Activated naive CD4-positive, alpha-beta T cell treated with anti-CD3 and anti-CD28 coated beads, Interleukin-2, amount 10 ng/mL, durations not matched to agents 7 days and 5 days (primary cell): ENCODE measurements around the gene STAB2.

ENCODE experiments used
- CTCF ChIA-PET: fragments of 350-600 bp; sonication (Branson Sonifier 250); formaldehyde crosslinking; loops from one replicate; lab custom pipeline; 2021; ENCODE audit warnings: antibody characterized with exemption; lab: Charles Lee
- DNase-seq: peaks from one replicate; pipeline ENCODE4 v3.0.0-alpha.2; 2020
- H3K27ac Mint-ChIP-seq: one replicate; pipeline ENCODE4 v1.8.0; 2021; ENCODE audit warnings: mild to moderate bottlenecking, moderate library complexity, mixed read lengths
- H3K27me3 Mint-ChIP-seq: one replicate; pipeline ENCODE4 v1.8.0; 2021; ENCODE audit warnings: mild to moderate bottlenecking, mixed read lengths
- H3K36me3 Mint-ChIP-seq: one replicate; pipeline ENCODE4 v1.8.0; 2021; ENCODE audit warnings: mixed read lengths
- H3K4me1 Mint-ChIP-seq: one replicate; pipeline ENCODE4 v1.8.0; 2021; ENCODE audit warnings: mixed read lengths
- H3K4me3 Mint-ChIP-seq: one replicate; pipeline ENCODE4 v1.8.0; 2021; ENCODE audit warnings: mild to moderate bottlenecking, moderate library complexity, mixed read lengths
- H3K9me3 Mint-ChIP-seq: one replicate; pipeline ENCODE4 v1.8.0; 2021; ENCODE audit warnings: mixed read lengths

STAB2 gene

DNA sequence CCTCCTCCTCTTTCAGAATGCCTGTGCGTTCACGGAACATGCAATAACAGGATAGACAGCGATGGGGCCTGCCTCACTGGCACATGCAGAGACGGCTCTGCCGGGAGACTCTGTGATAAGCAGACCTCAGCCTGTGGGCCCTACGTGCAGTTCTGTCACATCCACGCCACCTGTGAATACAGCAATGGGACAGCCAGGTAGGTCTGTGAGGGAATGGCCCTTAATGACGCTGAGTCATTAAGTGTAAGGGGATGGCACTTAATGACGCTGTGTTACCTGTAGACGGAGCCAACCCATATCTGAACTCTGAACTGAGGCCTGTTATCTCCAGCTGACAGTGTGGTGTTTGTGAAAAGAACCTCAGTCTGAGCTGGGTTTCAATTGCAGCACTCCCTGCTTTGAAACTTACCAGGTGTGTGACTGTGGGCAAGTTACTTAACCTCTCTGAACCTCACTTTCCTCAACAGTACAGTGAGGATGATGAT, 86.9 kb downstream of the STAB2 start:
- H3K9me3 Mint-ChIP-seq = no peaks in the 10 kb centered on the region
- CTCF ChIA-PET = no interaction called here
- no peak overlapping the region for H3K4me3 Mint-ChIP-seq
- no peaks in the 10 kb centered on the region for H3K27me3 Mint-ChIP-seq
- H3K27ac Mint-ChIP-seq = no peak overlapping the region
- no peaks in the 10 kb centered on the region for H3K36me3 Mint-ChIP-seq
- no peak for DNase-seq
- no peaks in the 10 kb centered on the region for H3K4me1 Mint-ChIP-seq

DNA sequence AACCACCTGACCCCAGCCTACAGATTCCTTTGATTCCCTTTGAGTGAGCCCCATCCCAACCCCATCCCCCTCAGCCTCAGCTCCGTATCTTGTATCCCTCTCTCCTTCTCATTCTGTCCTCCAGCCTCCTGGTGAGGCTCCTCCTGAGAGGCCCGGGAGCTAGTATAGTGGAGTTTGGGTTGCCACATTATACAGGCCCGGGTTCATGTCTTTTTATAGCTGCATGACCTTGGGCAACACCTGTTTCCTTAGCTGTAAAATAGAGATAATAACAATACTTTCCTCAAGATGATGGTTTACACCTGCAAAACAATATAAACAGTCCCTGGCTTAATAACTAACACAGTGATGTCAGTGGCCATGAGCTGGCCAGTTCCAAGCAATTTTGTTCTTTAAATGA, 89.8 kb downstream of the STAB2 start:
- Mint-ChIP-seq H3K27me3 (no peaks in the 10 kb centered on the region), H3K4me3 (no peak overlapping the region), H3K9me3 (no peaks in the 10 kb centered on the region), H3K4me1 (no peaks in the 10 kb centered on the region), H3K36me3 (no peaks in the 10 kb centered on the region), H3K27ac (no peak overlapping the region)
- CTCF ChIA-PET = no interaction called here
- no peak for DNase-seq

GRCh38 chr12:103677341-103677740, 90.3 kb downstream of the STAB2 start:
- DNase-seq = no peak
- Mint-ChIP-seq H3K27me3 (no peaks in the 10 kb centered on the region), H3K27ac (no peak overlapping the region), H3K36me3 (no peaks in the 10 kb centered on the region), H3K4me1 (no peaks in the 10 kb centered on the region), H3K9me3 (no peaks in the 10 kb centered on the region), H3K4me3 (no peak overlapping the region)
- CTCF ChIA-PET = no interaction called here

DNA sequence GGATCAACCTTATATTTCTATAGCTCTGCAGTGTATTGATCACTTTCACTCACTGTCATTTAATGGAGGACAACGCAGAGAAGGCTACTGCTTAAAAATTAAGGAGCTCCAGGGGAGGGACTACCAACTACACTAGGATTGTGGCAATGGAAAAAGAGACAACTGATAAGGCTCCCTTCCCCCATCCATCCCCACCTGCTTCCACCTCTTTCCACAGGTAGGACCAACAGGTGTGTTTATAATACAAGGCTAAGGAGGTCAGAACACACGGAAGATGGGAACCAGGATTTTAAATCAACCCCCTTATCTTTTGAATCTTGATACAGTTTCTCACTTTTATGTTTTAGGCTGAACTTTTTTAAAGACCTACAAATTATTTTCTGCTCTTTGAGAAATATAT, 90.8 kb downstream of the STAB2 start:
- Mint-ChIP-seq H3K27me3 (no peaks in the 10 kb centered on the region), H3K36me3 (no peaks in the 10 kb centered on the region), H3K4me3 (no peak overlapping the region), H3K4me1 (no peaks in the 10 kb centered on the region), H3K27ac (no peak overlapping the region), H3K9me3 (no peaks in the 10 kb centered on the region)
- DNase-seq = no peak
- CTCF ChIA-PET = no interaction called here

DNA sequence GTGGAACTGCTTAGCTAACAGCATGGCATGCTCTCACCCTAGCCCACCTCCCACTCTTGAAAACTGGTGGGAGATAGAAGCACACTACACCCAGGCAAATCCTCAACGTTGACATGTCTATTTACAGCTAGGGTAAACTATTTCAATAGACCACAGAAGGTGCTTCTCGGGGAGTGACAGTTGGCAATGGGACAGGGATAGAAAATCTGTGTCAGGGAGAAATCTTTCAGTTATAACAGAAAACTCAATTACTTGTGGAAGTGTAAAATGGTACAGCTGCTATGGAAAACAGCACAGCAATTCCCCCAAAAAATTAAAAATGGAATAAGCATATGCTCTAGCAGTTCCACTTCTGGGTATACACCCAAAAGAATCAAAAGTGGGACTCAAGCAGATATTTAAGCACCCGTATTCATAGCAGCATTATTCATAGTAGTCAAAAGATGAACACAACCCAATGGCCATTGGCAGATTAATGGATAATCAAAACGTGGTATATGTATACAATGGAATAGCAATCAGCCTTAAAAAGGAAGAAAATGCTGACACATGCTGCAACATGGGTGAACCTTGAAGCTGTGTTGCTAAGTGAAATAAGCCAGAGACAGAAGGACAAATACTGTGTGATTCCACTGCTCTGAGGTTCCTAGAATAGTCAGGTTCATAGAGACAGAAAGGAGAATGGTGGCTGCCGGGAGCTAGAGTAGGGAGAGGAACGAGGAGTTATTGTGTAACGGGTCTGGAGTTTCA, 92.5 kb downstream of the STAB2 start:
- H3K36me3 Mint-ChIP-seq = no peaks in the 10 kb centered on the region

GRCh38 chr12:103680591-103681141, 93.6 kb downstream of the STAB2 start:
- CTCF ChIA-PET = no interaction called here
- no peak for DNase-seq
- H3K9me3 Mint-ChIP-seq = no peaks in the 10 kb centered on the region
- H3K4me3 Mint-ChIP-seq = no peak overlapping the region
- no peak overlapping the region for H3K27ac Mint-ChIP-seq
- H3K4me1 Mint-ChIP-seq = no peaks in the 10 kb centered on the region
- H3K36me3 Mint-ChIP-seq = no peaks in the 10 kb centered on the region
- H3K27me3 Mint-ChIP-seq = no peaks in the 10 kb centered on the region

More for the DNA sequence above, 92.5 kb downstream of the STAB2 start:
- H3K27me3 Mint-ChIP-seq = no peaks in the 10 kb centered on the region
- H3K9me3 Mint-ChIP-seq = no peaks in the 10 kb centered on the region
- no peaks in the 10 kb centered on the region for H3K4me1 Mint-ChIP-seq
- no peak overlapping the region for H3K4me3 Mint-ChIP-seq
- H3K27ac Mint-ChIP-seq = no peak overlapping the region
- DNase-seq = no peak
- CTCF ChIA-PET = interaction anchor here (0.6 kb wide), 1 partner anchor 862 kb away, joined by 3 read pairs; no protein-coding TSS in a partner anchor

DNA sequence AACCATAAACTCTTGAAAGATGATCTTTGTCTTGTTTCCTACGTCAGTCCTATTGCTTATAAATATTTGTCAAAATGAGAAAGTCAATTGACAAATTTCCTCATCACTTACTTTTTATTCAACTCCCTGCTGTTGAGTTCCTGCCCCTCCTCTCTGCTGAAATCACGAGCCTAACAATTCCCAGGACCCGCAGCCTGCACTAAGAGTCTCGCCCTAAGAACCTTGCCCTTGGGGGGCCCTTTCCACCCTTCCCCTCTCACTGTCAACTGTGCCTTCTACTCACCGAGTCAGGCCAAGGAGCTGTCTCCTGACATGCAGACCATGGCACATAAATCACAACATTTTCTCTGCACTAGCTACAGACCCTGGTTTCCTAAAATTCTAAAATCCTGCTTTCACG, 99.0 kb downstream of the STAB2 start:
- no peaks in the 10 kb centered on the region for H3K36me3 Mint-ChIP-seq
- CTCF ChIA-PET = interaction anchor here (0.9 kb wide), 1 partner anchor 50 kb away, joined by 3 read pairs; no protein-coding TSS in a partner anchor

GRCh38 chr12:103687253-103687652, 100.2 kb downstream of the STAB2 start:
- H3K27ac Mint-ChIP-seq = no peak overlapping the region
- H3K36me3 Mint-ChIP-seq = no peaks in the 10 kb centered on the region
- no peaks in the 10 kb centered on the region for H3K9me3 Mint-ChIP-seq
- H3K4me1 Mint-ChIP-seq = no peaks in the 10 kb centered on the region
- H3K4me3 Mint-ChIP-seq = no peak overlapping the region
- CTCF ChIA-PET = interaction anchor here (1.0 kb wide), 1 partner anchor 55 kb away, joined by 3 read pairs; no protein-coding TSS in a partner anchor
- H3K27me3 Mint-ChIP-seq = peaks cover 4% of the 10 kb centered on the region
- DNase-seq = no peak

More for the DNA sequence above, 99.0 kb downstream of the STAB2 start:
- Mint-ChIP-seq H3K27ac (no peak overlapping the region), H3K4me1 (no peaks in the 10 kb centered on the region), H3K4me3 (no peak overlapping the region), H3K9me3 (no peaks in the 10 kb centered on the region), H3K27me3 (no peaks in the 10 kb centered on the region)
- DNase-seq = no peak

GRCh38 chr12:103688376-103689063, 101.4 kb downstream of the STAB2 start:
- CTCF ChIA-PET = no interaction called here
- no peak overlapping the region for H3K27ac Mint-ChIP-seq
- DNase-seq = no peak

GRCh38 chr12:103690426-103690825, 103.4 kb downstream of the STAB2 start:
- Mint-ChIP-seq H3K4me1 (no peaks in the 10 kb centered on the region), H3K27ac (no peak overlapping the region)
- CTCF ChIA-PET = no interaction called here

More at GRCh38 chr12:103688376-103689063, 101.4 kb downstream of the STAB2 start:
- Mint-ChIP-seq H3K36me3 (no peaks in the 10 kb centered on the region), H3K9me3 (no peaks in the 10 kb centered on the region), H3K27me3 (peaks cover 4% of the 10 kb centered on the region), H3K4me3 (no peak overlapping the region), H3K4me1 (no peaks in the 10 kb centered on the region)

DNA sequence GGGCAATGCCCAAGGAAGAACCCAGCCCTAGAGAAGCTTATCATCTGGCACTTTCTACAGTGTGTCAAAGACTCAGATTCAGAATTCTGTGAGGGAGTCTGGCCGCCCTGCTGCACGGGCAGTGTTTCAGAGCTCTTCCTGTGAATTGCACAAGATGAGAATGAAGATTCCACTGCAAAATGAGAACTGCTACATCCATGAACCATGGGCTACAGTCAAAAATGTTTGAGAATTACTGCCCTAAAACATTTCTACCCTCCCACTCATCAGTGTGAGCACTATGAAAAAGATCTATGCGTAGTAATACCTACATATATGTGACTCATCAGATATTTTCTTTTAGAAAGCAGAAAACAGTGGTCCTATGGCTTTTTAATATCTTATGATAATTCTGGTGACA, 104.0 kb downstream of the STAB2 start:
- no peak overlapping the region for H3K4me3 Mint-ChIP-seq

More at GRCh38 chr12:103690426-103690825, 103.4 kb downstream of the STAB2 start:
- no peaks in the 10 kb centered on the region for H3K9me3 Mint-ChIP-seq
- no peak overlapping the region for H3K4me3 Mint-ChIP-seq
- no peaks in the 10 kb centered on the region for H3K36me3 Mint-ChIP-seq
- DNase-seq = no peak
- peaks cover 5% of the 10 kb centered on the region for H3K27me3 Mint-ChIP-seq

DNA sequence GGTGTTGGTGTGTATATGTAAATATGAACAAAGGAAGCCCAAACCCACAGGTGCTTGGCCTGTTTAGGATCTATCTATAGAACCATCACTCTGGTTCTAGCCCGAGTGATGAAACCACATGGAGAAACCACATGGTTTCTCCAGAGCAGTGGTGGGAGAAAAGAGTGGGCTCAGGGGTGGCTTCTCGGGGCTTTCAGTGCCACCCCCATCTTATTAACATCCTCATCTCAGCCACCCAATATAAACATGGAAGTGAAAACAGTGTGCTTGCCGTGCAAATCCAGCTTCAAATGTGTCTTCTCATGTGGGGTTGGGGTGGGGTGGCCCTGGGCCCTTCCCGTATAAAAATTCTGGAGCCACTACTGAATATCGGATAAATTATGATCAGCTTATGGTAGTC, 109.0 kb downstream of the STAB2 start:
- H3K27me3 Mint-ChIP-seq = peaks cover 22% of the 10 kb centered on the region
- no peak overlapping the region for H3K4me3 Mint-ChIP-seq
- no peaks in the 10 kb centered on the region for H3K9me3 Mint-ChIP-seq
- H3K4me1 Mint-ChIP-seq = no peaks in the 10 kb centered on the region
- CTCF ChIA-PET = no interaction called here
- H3K27ac Mint-ChIP-seq = no peak overlapping the region
- no peak for DNase-seq
- H3K36me3 Mint-ChIP-seq = no peaks in the 10 kb centered on the region

More for the DNA sequence above, 104.0 kb downstream of the STAB2 start:
- no peak for DNase-seq
- H3K4me1 Mint-ChIP-seq = no peaks in the 10 kb centered on the region
- no peaks in the 10 kb centered on the region for H3K9me3 Mint-ChIP-seq
- H3K27ac Mint-ChIP-seq = no peak overlapping the region
- CTCF ChIA-PET = no interaction called here
- H3K27me3 Mint-ChIP-seq = peaks cover 8% of the 10 kb centered on the region
- H3K36me3 Mint-ChIP-seq = no peaks in the 10 kb centered on the region

DNA sequence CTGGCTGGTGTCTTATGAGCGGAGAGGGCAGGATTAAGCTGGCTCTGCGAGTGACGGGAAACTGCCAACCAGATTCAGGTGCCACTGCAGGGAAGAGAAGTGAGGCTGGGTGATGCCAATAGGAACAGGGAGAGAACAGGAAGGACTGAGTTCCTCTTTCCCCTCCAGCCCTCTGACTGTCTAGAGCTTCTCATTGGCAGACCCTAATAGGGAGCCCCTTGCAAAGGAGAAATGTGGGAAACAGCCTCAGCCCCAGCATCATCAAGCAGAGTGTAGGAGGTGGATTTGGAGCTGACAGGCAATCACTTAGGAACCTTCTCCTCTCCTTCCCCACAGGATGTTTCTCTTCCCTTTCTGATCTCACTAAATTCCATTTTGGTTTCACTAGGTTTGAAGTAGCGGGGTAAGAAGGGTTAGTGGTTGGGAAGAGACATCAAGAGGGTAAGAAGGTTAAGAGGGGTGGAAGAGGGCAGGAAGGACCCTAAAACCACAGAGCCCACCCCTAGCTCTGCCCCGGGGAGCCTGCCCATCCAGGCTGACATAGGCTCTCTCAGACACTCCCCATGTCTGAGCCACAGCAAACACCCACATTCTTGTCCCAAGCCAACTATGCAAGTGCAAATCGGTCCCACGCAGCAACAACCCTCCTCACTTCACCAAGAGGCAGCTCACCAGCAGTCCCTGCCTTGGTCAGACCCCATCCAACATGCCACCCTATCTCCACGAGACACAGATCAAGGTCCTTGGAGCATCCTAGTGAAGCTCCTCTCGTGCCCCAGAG, 111.1 kb downstream of the STAB2 start:
- Mint-ChIP-seq H3K36me3 (no peaks in the 10 kb centered on the region), H3K9me3 (no peaks in the 10 kb centered on the region), H3K4me1 (no peaks in the 10 kb centered on the region), H3K27me3 (peaks cover 18% of the 10 kb centered on the region), H3K4me3 (no peak overlapping the region), H3K27ac (no peak overlapping the region)
- CTCF ChIA-PET = interaction anchor here (1.3 kb wide), 1 partner anchor 66 kb away, joined by 4 read pairs; no protein-coding TSS in a partner anchor
- no peak for DNase-seq
